ENCODE measurements around the gene LARGE1. TPM values are rescaled to one million over a fixed set of nuclear protein-coding genes. Genes with fewer than 3 reads are reported as not detected.

LARGE1 gene
- total RNA-seq, 2 donors from 2014 or later = 29.5 to 42.1 TPM

DNA sequence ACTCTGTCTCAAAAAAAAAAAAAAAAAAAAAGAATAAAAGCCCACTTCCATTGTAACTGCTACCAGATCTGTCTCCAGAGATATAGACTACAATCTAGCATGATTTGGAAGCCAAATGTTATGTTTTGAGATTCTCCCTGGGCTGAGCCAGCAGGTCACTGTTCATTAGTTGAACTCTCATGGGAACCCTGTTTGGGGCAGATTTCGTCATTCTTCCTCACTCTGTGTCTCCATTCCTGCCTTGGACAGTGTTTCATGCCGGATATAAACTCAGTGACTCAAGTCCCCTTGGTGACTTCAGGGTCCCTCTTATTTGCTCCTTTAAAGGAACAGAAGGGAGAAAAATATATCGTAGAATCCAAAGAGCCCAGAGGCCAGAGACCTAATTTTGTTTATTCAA is 378.1 kb downstream of the LARGE1 start:
- Histone ChIP-seq H3K4me1 (ENCODE audit: control insufficient read depth in 1 of 2, low read depth in 2 of 2) (peaks cover 8 to 26% of the 10 kb centered on the region in 2 donors), H3K9me3 (no peaks in the 10 kb centered on the region), H3K4me3 (no peak overlapping the region), H3K27ac (no peak overlapping the region), H3K27me3 (replicated peaks; ENCODE audit: insufficient read depth) (no peaks in the 10 kb centered on the region), H3K36me3 (no peaks in the 10 kb centered on the region)
- ATAC-seq (ENCODE audit: insufficient number of reproducible peaks, low FRiP score, low read depth) (no peak), DNase-seq (ENCODE audit: low spot score) (no peak)
- TF ChIP-seq, protein P1, sequence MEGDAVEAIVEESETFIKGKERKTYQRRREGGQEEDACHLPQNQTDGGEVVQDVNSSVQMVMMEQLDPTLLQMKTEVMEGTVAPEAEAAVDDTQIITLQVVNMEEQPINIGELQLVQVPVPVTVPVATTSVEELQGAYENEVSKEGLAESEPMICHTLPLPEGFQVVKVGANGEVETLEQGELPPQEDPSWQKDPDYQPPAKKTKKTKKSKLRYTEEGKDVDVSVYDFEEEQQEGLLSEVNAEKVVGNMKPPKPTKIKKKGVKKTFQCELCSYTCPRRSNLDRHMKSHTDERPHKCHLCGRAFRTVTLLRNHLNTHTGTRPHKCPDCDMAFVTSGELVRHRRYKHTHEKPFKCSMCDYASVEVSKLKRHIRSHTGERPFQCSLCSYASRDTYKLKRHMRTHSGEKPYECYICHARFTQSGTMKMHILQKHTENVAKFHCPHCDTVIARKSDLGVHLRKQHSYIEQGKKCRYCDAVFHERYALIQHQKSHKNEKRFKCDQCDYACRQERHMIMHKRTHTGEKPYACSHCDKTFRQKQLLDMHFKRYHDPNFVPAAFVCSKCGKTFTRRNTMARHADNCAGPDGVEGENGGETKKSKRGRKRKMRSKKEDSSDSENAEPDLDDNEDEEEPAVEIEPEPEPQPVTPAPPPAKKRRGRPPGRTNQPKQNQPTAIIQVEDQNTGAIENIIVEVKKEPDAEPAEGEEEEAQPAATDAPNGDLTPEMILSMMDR (IDR thresholded peaks at IDR 0.05) = no peak

DNA sequence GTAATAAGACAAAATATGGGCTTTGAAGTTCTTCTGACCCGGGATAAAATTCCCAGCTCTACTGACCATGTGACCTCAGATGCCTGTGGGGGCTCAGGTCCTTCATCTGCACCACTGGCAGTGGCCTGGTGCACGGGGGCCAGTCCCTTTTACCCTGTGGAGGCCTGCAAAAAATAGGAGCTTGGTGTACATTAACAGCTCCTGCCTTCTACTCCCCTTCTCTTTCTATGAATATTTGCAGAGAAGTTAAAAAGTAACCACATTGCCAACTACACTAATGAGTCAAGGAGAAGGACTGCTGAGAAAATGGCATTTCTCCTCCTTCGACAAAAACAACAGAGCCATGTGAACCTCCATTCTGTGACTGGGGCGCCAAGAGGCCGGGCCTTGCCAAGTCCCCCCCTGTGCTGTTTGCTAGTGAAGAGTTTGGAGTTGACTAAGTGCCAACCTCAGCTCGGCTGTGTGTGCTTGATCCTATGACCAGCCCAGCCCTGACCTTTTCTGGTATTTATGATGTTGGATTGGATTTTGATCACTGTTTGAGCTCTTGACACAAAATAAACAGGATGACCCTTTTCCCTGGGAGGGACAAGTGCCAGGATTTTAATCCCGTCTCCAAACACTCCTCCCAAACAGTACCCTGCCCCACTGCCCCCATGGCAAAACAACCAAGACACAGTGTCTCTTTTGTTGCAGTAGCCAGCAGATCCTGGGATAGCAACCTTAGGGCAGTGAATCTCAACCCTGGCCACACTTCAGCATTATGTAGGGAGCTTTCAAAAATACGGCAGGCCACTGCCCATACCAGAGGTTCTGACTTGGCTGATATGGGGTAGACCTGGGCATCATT is 380.1 kb downstream of the LARGE1 start:
- Histone ChIP-seq H3K4me3 (no peak overlapping the region), H3K4me1 (ENCODE audit: control insufficient read depth in 1 of 2, low read depth in 2 of 2) (peaks cover 8 to 26% of the 10 kb centered on the region in 2 donors), H3K36me3 (no peaks in the 10 kb centered on the region), H3K27me3 (replicated peaks; ENCODE audit: insufficient read depth) (no peaks in the 10 kb centered on the region), H3K27ac (no peak overlapping the region), H3K9me3 (no peaks in the 10 kb centered on the region)
- ATAC-seq (ENCODE audit: insufficient number of reproducible peaks, low FRiP score, low read depth) (no peak), DNase-seq (ENCODE audit: low spot score) (peak; percentile 9)
- TF ChIP-seq, protein P1 (IDR thresholded peaks at IDR 0.05) = no peak

DNA sequence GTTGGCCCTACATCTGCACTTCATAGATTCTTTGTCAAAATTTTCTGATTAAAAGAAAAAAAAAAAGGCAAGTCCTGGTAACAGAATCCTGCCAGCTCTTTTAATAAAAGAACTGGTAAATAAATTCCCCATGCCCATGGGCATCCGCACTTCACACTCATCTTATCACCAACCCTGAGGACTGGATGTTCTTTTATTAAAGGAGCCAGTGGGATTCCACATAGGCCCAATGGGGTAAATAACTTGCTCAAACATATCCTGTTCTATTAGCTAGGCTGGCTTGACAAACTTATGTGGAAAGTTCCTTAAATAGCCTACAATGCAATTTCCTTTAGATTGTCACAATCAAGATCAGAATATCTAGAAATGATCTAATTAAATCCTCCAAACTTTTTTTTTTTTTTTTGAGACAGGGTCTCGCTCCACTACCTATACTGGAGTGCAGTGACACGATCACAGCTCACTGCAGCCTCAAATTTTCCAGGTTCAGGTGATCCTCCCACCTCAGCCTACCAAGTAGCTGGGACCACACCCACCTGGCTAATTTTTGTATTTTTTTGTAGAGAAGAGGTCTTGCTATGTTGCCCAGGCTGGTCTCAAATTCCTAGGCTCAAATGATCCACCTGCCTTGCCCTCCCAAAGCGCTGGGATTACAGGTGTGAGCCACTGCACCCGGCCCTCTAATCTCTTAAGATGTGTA is 380.9 kb downstream of the LARGE1 start:
- no peaks in the 10 kb centered on the region for H3K9me3 ChIP-seq
- peaks cover 8 to 26% of the 10 kb centered on the region in 2 donors for H3K4me1 ChIP-seq (ENCODE audit: control insufficient read depth in 1 of 2, low read depth in 2 of 2)
- no peaks in the 10 kb centered on the region for H3K27me3 ChIP-seq (replicated peaks; ENCODE audit: insufficient read depth)
- TF ChIP-seq, protein P1 (IDR thresholded peaks at IDR 0.05) = no peak
- H3K36me3 ChIP-seq = no peaks in the 10 kb centered on the region
- H3K27ac ChIP-seq = no peak overlapping the region
- DNase-seq (ENCODE audit: low spot score) = no peak
- no peak overlapping the region for H3K4me3 ChIP-seq
- no peak for ATAC-seq (ENCODE audit: insufficient number of reproducible peaks, low FRiP score, low read depth)

DNA sequence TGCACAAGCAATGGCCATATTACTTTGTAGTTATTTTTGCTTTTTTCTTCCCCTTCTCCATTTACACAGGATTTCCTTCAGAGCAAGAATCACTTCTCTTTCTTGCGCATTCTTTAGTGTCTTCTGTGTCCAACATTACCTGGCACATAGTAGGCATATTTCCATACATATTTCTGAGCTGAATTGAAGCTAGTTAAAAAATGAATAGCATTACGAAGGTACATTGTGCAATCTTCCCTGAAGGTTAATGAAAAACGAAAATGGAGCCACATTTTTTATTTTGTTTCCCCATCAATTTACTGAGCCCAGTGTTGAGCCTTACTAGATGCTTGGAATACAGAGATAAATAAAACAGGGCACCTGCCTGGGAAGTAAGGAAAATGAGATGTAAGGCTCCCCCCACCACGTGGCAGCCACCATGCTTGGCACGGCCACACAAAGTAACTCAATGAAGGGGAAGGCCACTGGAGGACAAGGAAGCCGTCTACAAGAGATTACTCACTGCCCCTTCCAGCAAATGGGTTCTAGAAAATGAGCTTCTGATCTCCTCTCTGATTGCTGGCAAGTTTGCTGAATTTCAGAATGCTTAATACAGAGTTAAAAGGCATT is 381.9 kb downstream of the LARGE1 start:
- H3K4me1 ChIP-seq (ENCODE audit: control insufficient read depth in 1 of 2, low read depth in 2 of 2) = peaks cover 8 to 26% of the 10 kb centered on the region in 2 donors
- TF ChIP-seq, protein P1 (IDR thresholded peaks at IDR 0.05) = no peak
- DNase-seq (ENCODE audit: low spot score) (no peak), ATAC-seq (ENCODE audit: insufficient number of reproducible peaks, low FRiP score, low read depth) (no peak)
- no peak overlapping the region for H3K4me3 ChIP-seq
- no peaks in the 10 kb centered on the region for H3K9me3 ChIP-seq
- no peaks in the 10 kb centered on the region for H3K36me3 ChIP-seq
- H3K27ac ChIP-seq = no peak overlapping the region
- no peaks in the 10 kb centered on the region for H3K27me3 ChIP-seq (replicated peaks; ENCODE audit: insufficient read depth)

DNA sequence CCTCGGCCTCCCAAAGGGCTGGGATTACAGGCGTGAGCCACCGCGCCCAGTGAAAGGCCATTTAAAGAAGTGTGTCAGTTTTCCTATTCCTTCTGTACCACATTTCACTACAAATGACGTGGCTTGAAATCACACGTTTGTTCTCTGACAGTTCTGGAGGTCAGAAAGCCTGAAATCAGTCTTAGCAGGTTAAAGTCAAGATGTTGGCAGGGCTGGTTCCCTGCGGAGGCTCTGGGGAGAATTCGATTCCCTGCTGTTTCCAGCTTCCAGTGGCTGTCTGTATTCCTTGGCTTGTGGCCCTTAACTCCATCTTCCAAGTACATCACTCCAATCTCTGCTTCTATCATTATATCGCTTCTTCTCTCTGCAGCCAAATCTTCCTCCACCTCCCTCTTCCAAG is 383.2 kb downstream of the LARGE1 start:
- Histone ChIP-seq H3K4me3 (no peak overlapping the region), H3K27me3 (replicated peaks; ENCODE audit: insufficient read depth) (no peaks in the 10 kb centered on the region), H3K9me3 (no peaks in the 10 kb centered on the region), H3K27ac (no peak overlapping the region), H3K36me3 (no peaks in the 10 kb centered on the region), H3K4me1 (ENCODE audit: control insufficient read depth in 1 of 2, low read depth in 2 of 2) (peaks cover 8 to 22% of the 10 kb centered on the region in 2 donors)
- TF ChIP-seq, protein P1 (IDR thresholded peaks at IDR 0.05) = no peak
- DNase-seq (ENCODE audit: low spot score) (no peak), ATAC-seq (ENCODE audit: insufficient number of reproducible peaks, low FRiP score, low read depth) (no peak)
